ENCODE measurements around the gene ATP8A2. TPM values are rescaled to one million over a fixed set of nuclear protein-coding genes. Genes with fewer than 3 reads are reported as not detected.

The ATP8A2 gene
- total RNA-seq, 1 experiment from 2014 or later = 5.2 TPM

DNA sequence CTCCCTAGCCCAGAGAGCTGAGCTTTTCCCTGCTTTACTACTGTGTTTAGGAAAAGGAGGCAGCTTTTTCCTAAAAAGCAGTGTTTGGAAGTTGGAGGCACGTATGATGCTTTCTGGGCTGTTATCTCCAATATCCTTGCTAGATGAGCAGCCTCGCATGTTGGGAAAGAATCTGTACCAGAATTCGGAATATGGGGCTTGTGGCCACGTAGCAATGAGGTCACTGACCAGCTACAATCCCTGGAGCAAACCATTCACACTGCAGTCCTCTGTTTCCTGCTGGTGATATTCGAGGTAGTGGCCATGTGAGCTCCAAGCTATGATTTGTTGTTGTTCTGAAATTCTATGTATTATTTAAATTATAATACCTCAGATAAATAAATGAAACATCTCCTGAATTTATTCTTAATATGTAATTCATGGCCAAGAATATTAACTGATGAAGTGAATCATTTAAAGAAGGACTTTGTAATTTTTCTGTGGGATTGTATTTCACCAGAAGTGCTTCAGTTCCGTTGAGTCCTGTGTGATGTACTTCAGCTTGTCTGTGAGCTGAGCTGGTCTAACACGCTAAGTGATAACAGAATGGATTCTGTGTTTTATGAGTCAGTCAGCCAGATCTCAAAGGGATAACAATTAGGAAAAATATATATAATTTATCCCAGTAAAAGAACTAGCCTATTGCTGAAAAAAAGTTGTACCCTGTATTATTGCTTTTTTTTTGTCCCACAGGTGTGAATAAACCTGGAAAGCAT, 360.5 kb downstream of the ATP8A2 start:
- ChIA-PET CTCF (interaction anchor here (0.6 to 1.4 kb wide), 2 partner anchors 158 to 386 kb away, joined by 3 to 4 read pairs; no protein-coding TSS in a partner anchor), POLR2A (no interaction called here)
- no peak overlapping the region for H3K27ac Mint-ChIP-seq

DNA sequence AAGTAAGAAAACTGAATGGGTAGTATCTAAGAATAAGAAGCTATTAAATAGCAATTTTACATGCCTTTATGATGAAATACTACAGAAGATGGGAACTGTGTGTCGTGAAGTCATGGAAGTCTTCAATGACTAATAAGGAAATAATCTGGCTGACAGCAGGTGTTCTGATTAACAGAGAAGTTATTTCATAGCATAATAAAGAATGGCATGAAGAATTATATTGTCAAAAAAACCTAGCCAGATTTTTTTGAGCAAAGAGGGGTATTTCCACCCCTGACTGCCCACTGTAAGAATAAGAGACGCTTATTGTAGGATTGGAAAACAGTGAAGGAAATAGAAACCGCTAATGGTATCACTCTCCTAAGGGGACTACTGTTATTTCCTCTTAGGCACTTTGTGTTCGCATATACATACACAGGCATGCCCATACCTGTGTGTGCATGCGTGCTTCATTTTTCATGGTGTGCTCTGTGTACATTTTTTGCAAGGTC, 361.3 kb downstream of the ATP8A2 start:
- Mint-ChIP-seq H3K4me1 (peaks cover 25% of the 10 kb centered on the region), H3K27me3 (ENCODE audit: low read depth) (peaks cover 9% of the 10 kb centered on the region), H3K4me3 (no peak overlapping the region), H3K36me3 (no peaks in the 10 kb centered on the region), H3K9me3 (no peaks in the 10 kb centered on the region), H3K27ac (no peak overlapping the region)
- POLR2A ChIA-PET = no interaction called here
- CTCF ChIA-PET = interaction anchor here (0.6 to 1.4 kb wide), 2 partner anchors 159 to 386 kb away, joined by 3 to 4 read pairs; no protein-coding TSS in a partner anchor
- DNase-seq (ENCODE audit: low spot score) = no peak
- ATAC-seq = no peak
- TF ChIP-seq, protein P1, sequence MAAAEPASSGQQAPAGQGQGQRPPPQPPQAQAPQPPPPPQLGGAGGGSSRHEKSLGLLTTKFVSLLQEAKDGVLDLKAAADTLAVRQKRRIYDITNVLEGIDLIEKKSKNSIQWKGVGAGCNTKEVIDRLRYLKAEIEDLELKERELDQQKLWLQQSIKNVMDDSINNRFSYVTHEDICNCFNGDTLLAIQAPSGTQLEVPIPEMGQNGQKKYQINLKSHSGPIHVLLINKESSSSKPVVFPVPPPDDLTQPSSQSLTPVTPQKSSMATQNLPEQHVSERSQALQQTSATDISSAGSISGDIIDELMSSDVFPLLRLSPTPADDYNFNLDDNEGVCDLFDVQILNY (CRISPR knock-in tag; IDR thresholded peaks at IDR 0.05) = no peak
- TF ChIP-seq NR2C2 (CRISPR knock-in tag; IDR thresholded peaks at IDR 0.05) = no peak
- no peak for TF ChIP-seq TP53 (CRISPR knock-in tag; IDR thresholded peaks at IDR 0.05)
- TF ChIP-seq, protein P2, sequence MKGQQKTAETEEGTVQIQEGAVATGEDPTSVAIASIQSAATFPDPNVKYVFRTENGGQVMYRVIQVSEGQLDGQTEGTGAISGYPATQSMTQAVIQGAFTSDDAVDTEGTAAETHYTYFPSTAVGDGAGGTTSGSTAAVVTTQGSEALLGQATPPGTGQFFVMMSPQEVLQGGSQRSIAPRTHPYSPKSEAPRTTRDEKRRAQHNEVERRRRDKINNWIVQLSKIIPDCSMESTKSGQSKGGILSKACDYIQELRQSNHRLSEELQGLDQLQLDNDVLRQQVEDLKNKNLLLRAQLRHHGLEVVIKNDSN (CRISPR knock-in tag; IDR thresholded peaks at IDR 0.05) = no peak
- no peak for TF ChIP-seq PRRX2 (CRISPR knock-in tag; IDR thresholded peaks at IDR 0.05)
- no peak for TF ChIP-seq RELA (CRISPR knock-in tag; IDR thresholded peaks at IDR 0.05; ENCODE audit: borderline replicate concordance)
- no peak for TF ChIP-seq GRHL2 (CRISPR knock-in tag; IDR thresholded peaks at IDR 0.05; ENCODE audit: insufficient replicate concordance, severe bottlenecking)
- TF ChIP-seq ZNF416 (CRISPR knock-in tag; IDR thresholded peaks at IDR 0.05) = no peak
- TF ChIP-seq, protein P3, sequence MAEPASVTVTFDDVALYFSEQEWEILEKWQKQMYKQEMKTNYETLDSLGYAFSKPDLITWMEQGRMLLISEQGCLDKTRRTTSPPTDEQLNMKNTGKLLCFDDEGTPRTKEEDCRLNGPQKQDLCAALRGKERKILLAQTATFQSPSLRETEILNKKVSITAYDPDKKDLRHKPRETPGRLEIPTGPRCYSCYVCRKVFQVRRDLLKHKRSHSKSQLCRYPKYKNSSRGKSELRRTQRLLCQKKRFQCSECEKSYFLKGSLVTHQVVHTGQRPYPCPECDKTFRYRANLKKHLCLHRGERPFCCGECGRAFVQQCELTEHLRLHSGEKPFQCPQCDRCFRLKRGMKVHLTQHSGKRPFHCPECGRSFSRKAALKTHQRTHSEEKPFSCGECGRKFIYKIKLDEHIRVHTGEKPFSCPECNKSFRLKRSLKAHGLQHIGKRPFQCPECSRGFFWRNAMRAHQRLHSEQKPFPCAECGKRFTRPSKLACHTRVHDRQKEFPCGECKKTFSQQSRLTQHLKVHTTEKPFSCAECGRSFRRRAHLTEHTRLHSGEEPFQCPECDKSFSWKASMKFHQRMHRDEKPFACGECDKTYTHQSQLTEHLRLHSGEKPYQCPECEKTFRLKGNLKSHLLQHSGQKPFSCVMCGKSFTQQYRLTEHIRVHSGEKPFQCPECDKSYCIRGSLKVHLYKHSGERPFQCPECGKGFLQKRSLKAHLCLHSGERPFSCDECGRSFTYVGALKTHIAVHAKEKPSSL (CRISPR knock-in tag; conservative IDR thresholded peaks at IDR 0.05) = no peak

More for the DNA sequence above, 360.5 kb downstream of the ATP8A2 start:
- Mint-ChIP-seq H3K4me1 (peaks cover 29% of the 10 kb centered on the region), H3K36me3 (no peaks in the 10 kb centered on the region), H3K9me3 (no peaks in the 10 kb centered on the region), H3K4me3 (no peak overlapping the region), H3K27me3 (ENCODE audit: low read depth) (peaks cover 9% of the 10 kb centered on the region)
- TF ChIP-seq ZNF232 (CRISPR knock-in tag; IDR thresholded peaks at IDR 0.05) (no peak), IRF2 (CRISPR knock-in tag; IDR thresholded peaks at IDR 0.05; ENCODE audit: borderline replicate concordance, low read depth) (no peak), ERG (CRISPR knock-in tag; IDR thresholded peaks at IDR 0.05) (no peak), ZNF317 (CRISPR knock-in tag; IDR thresholded peaks at IDR 0.05; ENCODE audit: borderline replicate concordance, low read depth) (no peak), FOXJ3 (CRISPR knock-in tag; IDR thresholded peaks at IDR 0.05; ENCODE audit: borderline replicate concordance) (no peak), MAX (CRISPR knock-in tag; IDR thresholded peaks at IDR 0.05) (no peak), MYBL2 (CRISPR knock-in tag; IDR thresholded peaks at IDR 0.05) (no peak), ZNF263 (CRISPR knock-in tag; IDR thresholded peaks at IDR 0.05; ENCODE audit: low read depth) (no peak), EMX1 (CRISPR knock-in tag; IDR thresholded peaks at IDR 0.05) (no peak), NR1H2 (CRISPR knock-in tag; IDR thresholded peaks at IDR 0.05) (no peak), JUN (CRISPR knock-in tag; IDR thresholded peaks at IDR 0.05) (no peak), CREB1 (CRISPR knock-in tag; IDR thresholded peaks at IDR 0.05) (no peak), PRDM15 (CRISPR knock-in tag; IDR thresholded peaks at IDR 0.05) (no peak)
- ATAC-seq (no peak), DNase-seq (ENCODE audit: low spot score) (no peak)

Measured in WTC11 (cell line).